Breast epithelium (tissue), 4 donors: ENCODE measurements around the gene GPC5. TPM values are rescaled to one million over a fixed set of nuclear protein-coding genes. Genes with fewer than 3 reads are reported as not detected.

Source experiments
- DNase-seq, 2 donors: peaks; one replicate each; pipeline ENCODE4 v3.0.0-alpha.2; 2019; ENCODE audit warnings: low spot score in 2 of 2
- H3K27ac ChIP-seq, 2 donors: fragments of 200-600 bp; sonication (generic) in 1 of 2; one replicate each; pipeline ENCODE4 v1.5.1; 2016 to 2019; ENCODE audit warnings: mild to moderate bottlenecking in 1 of 2
- H3K27me3 ChIP-seq, 2 donors: fragments of 200-600 bp; sonication (generic) in 1 of 2; one replicate each; pipeline versions ENCODE4 v1.5.1 to v1.6.0; 2017 to 2019; ENCODE audit warnings: control low read depth in 1 of 2, mild to moderate bottlenecking in 1 of 2
- H3K36me3 ChIP-seq: fragments of 200-600 bp; one replicate; pipeline ENCODE4 v1.5.1; 2019
- H3K4me1 ChIP-seq, 2 donors: fragments of 200-600 bp; sonication (generic); one replicate each; pipeline ENCODE4 v1.5.1; 2016 to 2019; ENCODE audit warnings: control low read depth in 1 of 2
- H3K4me3 ChIP-seq, 3 donors: fragments of 200-600 bp; sonication (generic); 1 replicate in 2 of 3; 2 replicates in 1 of 3; pipeline ENCODE4 v1.5.1; 2016 to 2019; ENCODE audit warnings: mild to moderate bottlenecking in 3 of 3, moderate library complexity in 2 of 3
- H3K9me3 ChIP-seq, 2 donors: fragments of 200-600 bp; sonication (generic) in 1 of 2; one replicate each; pipeline ENCODE4 v1.5.1; 2016 to 2019; ENCODE audit warnings: control low read depth in 1 of 2
- POLR2A ChIP-seq: fragments of 450-650 bp; IDR thresholded peaks from one replicate; pipeline ENCODE4 v1.6.1; 2016; ENCODE audit warnings: antibody characterized with exemption, mild to moderate bottlenecking, moderate library complexity
- POLR2AphosphoS5 ChIP-seq, 3 donors: sonication (generic); formaldehyde crosslinking; IDR thresholded peaks; one replicate each; pipeline ENCODE4 v1.6.1; 2017; ENCODE audit warnings: antibody characterized with exemption in 3 of 3
- intact Hi-C: fragments of 100-400 bp; cut with DNase I; formaldehyde crosslinking; loops from one replicate; pipeline ENCODE4 v1.15.1; 2023; ENCODE audit warnings: low total_unique reads
- total RNA-seq, 3 donors: library from RNA; depleted of rRNA; stranded (reverse); fragments of >200 nt; gene quantifications; one replicate each; pipeline ENCODE4 v1.1.0, GENCODE V29; 2016
- TF ChIP-seq, protein P1 (sequence below), 3 donors: fragments of 450-650 bp; IDR thresholded peaks; one replicate each; pipeline ENCODE4 v1.5.1; 2016 to 2017; ENCODE audit warnings: antibody characterized with exemption in 3 of 3, mild to moderate bottlenecking in 3 of 3, moderate library complexity in 3 of 3

Gene GPC5
- total RNA-seq, 3 donors from 2014 or later, result 0.88 to 0.98 TPM; not detected in 1

DNA sequence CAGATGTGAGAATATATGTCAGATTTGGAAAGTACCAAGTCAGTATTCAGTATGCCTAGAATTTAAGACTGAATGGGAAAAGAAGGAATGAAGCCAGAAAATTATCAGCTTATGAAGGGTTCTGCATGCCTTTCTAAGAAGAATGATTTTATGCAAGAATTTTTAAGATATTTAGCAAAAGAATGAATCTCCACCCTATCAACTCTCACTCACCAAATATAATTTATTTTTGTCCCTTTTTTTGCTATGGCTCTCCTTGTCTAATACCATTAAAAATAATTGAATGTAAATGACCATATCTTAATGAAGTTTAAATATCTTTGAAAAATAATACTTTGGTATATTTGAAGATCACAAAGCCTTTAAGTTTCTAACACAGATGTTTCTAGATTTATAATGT is 1215.5 kb downstream of the GPC5 start:
- Histone ChIP-seq H3K27ac (no peak overlapping the region), H3K9me3 (no peaks in the 10 kb centered on the region), H3K4me3 (no peak overlapping the region), H3K36me3 (no peaks in the 10 kb centered on the region), H3K27me3 (peaks cover 0 to 3% of the 10 kb centered on the region in 2 donors), H3K4me1 (no peaks in the 10 kb centered on the region)
- intact Hi-C loops, result no loop called here
- TF ChIP-seq, protein P1, sequence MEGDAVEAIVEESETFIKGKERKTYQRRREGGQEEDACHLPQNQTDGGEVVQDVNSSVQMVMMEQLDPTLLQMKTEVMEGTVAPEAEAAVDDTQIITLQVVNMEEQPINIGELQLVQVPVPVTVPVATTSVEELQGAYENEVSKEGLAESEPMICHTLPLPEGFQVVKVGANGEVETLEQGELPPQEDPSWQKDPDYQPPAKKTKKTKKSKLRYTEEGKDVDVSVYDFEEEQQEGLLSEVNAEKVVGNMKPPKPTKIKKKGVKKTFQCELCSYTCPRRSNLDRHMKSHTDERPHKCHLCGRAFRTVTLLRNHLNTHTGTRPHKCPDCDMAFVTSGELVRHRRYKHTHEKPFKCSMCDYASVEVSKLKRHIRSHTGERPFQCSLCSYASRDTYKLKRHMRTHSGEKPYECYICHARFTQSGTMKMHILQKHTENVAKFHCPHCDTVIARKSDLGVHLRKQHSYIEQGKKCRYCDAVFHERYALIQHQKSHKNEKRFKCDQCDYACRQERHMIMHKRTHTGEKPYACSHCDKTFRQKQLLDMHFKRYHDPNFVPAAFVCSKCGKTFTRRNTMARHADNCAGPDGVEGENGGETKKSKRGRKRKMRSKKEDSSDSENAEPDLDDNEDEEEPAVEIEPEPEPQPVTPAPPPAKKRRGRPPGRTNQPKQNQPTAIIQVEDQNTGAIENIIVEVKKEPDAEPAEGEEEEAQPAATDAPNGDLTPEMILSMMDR (IDR thresholded peaks at IDR 0.05), result no peak
- no peak for TF ChIP-seq POLR2AphosphoS5 (IDR thresholded peaks at IDR 0.05)
- TF ChIP-seq POLR2A, result no peak
- DNase-seq, result no peak

DNA sequence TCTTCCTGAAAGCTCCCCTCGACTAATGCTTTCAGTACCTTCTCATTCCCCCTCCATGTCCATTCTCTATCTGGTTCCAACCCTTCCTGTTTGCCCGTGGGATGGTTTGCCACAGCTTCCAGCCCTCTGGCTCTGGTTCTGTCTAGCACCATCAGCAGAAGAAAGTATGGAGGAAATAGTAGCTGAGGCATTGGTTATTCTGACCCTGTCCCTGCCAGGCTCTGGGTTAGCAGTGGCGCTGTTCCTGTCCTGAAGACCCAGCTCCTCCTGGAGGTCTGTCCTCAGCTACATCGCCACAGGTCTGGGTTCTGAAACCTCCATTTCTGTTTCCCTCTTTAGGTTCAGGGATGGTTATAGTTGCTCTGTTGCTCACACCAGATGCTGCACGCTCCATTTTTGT is 1223.6 kb downstream of the GPC5 start:
- no peak for DNase-seq

DNA sequence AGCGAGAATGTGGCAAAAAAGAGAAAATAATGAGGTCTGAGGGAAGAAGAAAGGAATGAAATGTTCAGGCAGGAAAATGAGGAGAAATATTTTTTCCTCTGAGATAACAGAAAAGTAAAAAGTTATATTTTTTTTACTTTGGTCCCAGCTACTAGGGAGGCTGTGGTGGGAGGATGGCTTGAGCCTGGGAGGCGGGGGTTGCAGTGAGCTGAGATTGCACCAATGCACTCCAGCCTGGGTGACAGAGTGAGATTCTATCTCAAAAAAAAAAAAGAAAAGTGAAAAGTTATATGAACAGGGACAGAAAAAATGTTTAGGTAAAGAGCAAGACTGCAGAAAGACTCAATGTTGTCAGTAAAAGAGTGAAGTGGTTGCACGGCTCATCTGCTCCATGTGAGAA is 1224.5 kb downstream of the GPC5 start:
- intact Hi-C loops, result no loop called here
- Histone ChIP-seq H3K27ac (no peak overlapping the region), H3K36me3 (no peaks in the 10 kb centered on the region), H3K9me3 (no peaks in the 10 kb centered on the region), H3K4me3 (no peak overlapping the region), H3K27me3 (no peaks in the 10 kb centered on the region), H3K4me1 (no peaks in the 10 kb centered on the region)
- TF ChIP-seq POLR2AphosphoS5 (IDR thresholded peaks at IDR 0.05) (no peak), POLR2A (no peak)
- TF ChIP-seq, protein P1 (IDR thresholded peaks at IDR 0.05), result no peak
- no peak for DNase-seq

More for the DNA sequence above, 1223.6 kb downstream of the GPC5 start:
- intact Hi-C loops, result no loop called here
- Histone ChIP-seq H3K36me3 (no peaks in the 10 kb centered on the region), H3K27me3 (no peaks in the 10 kb centered on the region), H3K9me3 (no peaks in the 10 kb centered on the region), H3K27ac (no peak overlapping the region), H3K4me3 (no peak overlapping the region), H3K4me1 (no peaks in the 10 kb centered on the region)
- TF ChIP-seq, protein P1 (IDR thresholded peaks at IDR 0.05), result no peak

DNA sequence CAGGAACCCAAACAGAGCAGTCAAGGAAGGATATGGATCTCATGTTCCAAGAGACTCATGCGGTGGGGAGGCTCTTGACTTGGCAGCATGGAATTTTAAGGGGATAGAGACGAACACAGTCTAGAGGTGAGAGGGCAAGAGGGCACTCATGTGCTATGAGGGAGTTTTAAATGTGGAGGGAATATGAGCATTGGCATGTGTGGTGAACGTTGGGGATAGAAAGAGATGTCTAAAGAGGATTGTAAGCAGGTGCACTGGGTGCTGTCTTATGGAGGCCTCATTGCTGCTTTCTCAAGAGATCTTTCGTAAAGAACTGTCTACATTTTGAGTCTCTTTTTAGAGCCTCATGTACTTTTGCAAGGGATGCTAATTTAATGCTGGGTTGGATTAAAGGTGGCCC is 1227.9 kb downstream of the GPC5 start:
- TF ChIP-seq POLR2AphosphoS5 (IDR thresholded peaks at IDR 0.05) (no peak), POLR2A (no peak)
- TF ChIP-seq, protein P1 (IDR thresholded peaks at IDR 0.05), result no peak
- H3K27ac ChIP-seq, result no peak overlapping the region
- H3K36me3 ChIP-seq, result no peaks in the 10 kb centered on the region
- no peaks in the 10 kb centered on the region for H3K27me3 ChIP-seq
- H3K4me1 ChIP-seq, result no peaks in the 10 kb centered on the region
- no peak overlapping the region for H3K4me3 ChIP-seq
- no peaks in the 10 kb centered on the region for H3K9me3 ChIP-seq
- intact Hi-C loops, result no loop called here
- no peak for DNase-seq

DNA sequence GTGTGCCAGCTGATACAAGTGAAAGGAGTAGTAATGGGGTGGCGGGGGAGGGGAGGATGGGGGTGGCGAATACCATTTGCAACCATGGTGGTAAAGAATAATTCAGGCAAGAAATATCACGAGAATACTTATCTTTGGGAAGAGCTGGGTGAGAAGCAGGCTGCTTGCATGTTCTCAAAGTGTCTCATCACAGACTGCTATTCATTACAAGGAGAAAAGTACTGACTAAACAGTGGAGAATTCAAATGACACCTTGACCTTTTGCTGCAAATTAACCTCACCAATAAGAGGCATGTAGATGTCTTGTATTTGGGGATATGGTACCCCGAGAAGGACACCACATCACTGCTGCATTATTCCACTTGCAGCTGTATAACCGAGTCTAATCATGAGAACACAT is 1242.5 kb downstream of the GPC5 start:
- H3K4me3 ChIP-seq, result no peak overlapping the region
- no peaks in the 10 kb centered on the region for H3K36me3 ChIP-seq
- H3K27ac ChIP-seq, result no peak overlapping the region
- no peaks in the 10 kb centered on the region for H3K4me1 ChIP-seq
- no peak for DNase-seq
- H3K9me3 ChIP-seq, result peaks cover 0 to 3% of the 10 kb centered on the region in 2 donors
- TF ChIP-seq POLR2A, result no peak
- TF ChIP-seq, protein P1 (IDR thresholded peaks at IDR 0.05), result no peak
- no peak for TF ChIP-seq POLR2AphosphoS5 (IDR thresholded peaks at IDR 0.05)
- intact Hi-C loops, result no loop called here
- H3K27me3 ChIP-seq, result no peaks in the 10 kb centered on the region
